IMR-90 (cell line): ENCODE results near the gene ELOVL5. TPM values are rescaled to one million over a fixed set of nuclear protein-coding genes. Genes with fewer than 3 reads are reported as not detected.

Source experiments
- ATAC-seq: fragments of 200-7000 bp; cut with Tn5 transposase; 2 replicates; pipeline ENCODE4 v1.9.1; 2020; ENCODE audit warnings: low read depth, mild to moderate bottlenecking, moderate library complexity
- BruUV-seq: library from RNA; stranded (reverse); fragments of 400-500 nt; replicated peaks from 2 replicates; lab custom pipeline; 2021; lab: Mats Ljungman, UMichigan
- CTCF ChIA-PET: fragments of 300-600 bp; formaldehyde crosslinking; extraction: SDS; loops from one replicate; lab custom pipeline; 2021; ENCODE audit warnings: antibody characterized with exemption; lab: Yijun Ruan, JAX
- POLR2A ChIA-PET: fragments of 300-600 bp; sonication (Branson Sonifier 250); formaldehyde crosslinking; loops from one replicate; lab custom pipeline; 2022; ENCODE audit warnings: antibody characterized with exemption; ENCODE audit not compliant: unreplicated experiment; lab: Charles Lee
- DNase-seq: peaks from one replicate; pipeline ENCODE4 v3.0.0; 2013
- H2AFZ ChIP-seq: replicated peaks from 2 replicates; pipeline ENCODE3; 2013; ENCODE audit warnings: low read length, mild to moderate bottlenecking; ENCODE audit not compliant: poor library complexity
- H2AK5ac ChIP-seq: 2 replicates; pipeline ENCODE4 v1.6.1; 2013; ENCODE audit warnings: low read depth, low read length, inconsistent platforms
- H2AK9ac ChIP-seq: replicated peaks from 2 replicates; pipeline ENCODE3; 2013; ENCODE audit warnings: mild to moderate bottlenecking, low read depth, low read length, moderate library complexity; ENCODE audit not compliant: poor library complexity
- H2BK120ac ChIP-seq: 2 replicates; pipeline ENCODE4 v1.6.1; 2013; ENCODE audit warnings: low read depth, low read length, inconsistent platforms
- H2BK15ac ChIP-seq: 3 replicates; pipeline ENCODE4 v1.6.1; 2013; ENCODE audit warnings: low read depth, low read length, inconsistent platforms
- H2BK20ac ChIP-seq: 2 replicates; pipeline ENCODE4 v1.6.1; 2013; ENCODE audit warnings: low read depth, mild to moderate bottlenecking, inconsistent platforms, low read length, moderate library complexity
- H2BK5ac ChIP-seq: 2 replicates; pipeline ENCODE4 v1.6.1; 2013; ENCODE audit warnings: mild to moderate bottlenecking, low read depth, low read length, inconsistent platforms; ENCODE audit not compliant: poor library complexity, severe bottlenecking
- H3K14ac ChIP-seq: replicated peaks from 2 replicates; pipeline ENCODE4 v1.6.1; 2013; ENCODE audit warnings: low read depth, low read length, inconsistent platforms
- H3K18ac ChIP-seq: 2 replicates; pipeline ENCODE4 v1.6.1; 2013; ENCODE audit warnings: low read depth, low read length, control low read depth
- H3K23ac ChIP-seq: 2 replicates; pipeline ENCODE4 v1.6.1; 2013; ENCODE audit warnings: low read depth, low read length, inconsistent platforms
- H3K27ac ChIP-seq: 2 replicates; pipeline ENCODE4 v1.5.1; 2013; ENCODE audit warnings: mild to moderate bottlenecking, control low read depth, low read length; ENCODE audit not compliant: insufficient read depth
- H3K27me3 ChIP-seq: 2 replicates; pipeline ENCODE4 v1.6.1; 2013; ENCODE audit warnings: low read length; ENCODE audit not compliant: control insufficient read depth, insufficient read depth
- H3K36me3 ChIP-seq: 2 replicates; pipeline ENCODE4 v1.6.1; 2013; ENCODE audit warnings: low read length, mixed read lengths; ENCODE audit not compliant: control insufficient read depth, insufficient read depth
- H3K4ac ChIP-seq: 2 replicates; pipeline ENCODE4 v1.6.1; 2013; ENCODE audit warnings: low read depth, low read length, inconsistent platforms
- H3K4me1 ChIP-seq: 2 replicates; pipeline ENCODE4 v1.6.1; 2013; ENCODE audit warnings: low read length, mixed read lengths; ENCODE audit not compliant: control insufficient read depth, insufficient read depth
- H3K4me2 ChIP-seq: 2 replicates; pipeline ENCODE4 v1.6.1; 2013; ENCODE audit warnings: low read depth, mild to moderate bottlenecking, control low read depth, low read length, moderate library complexity
- H3K4me3 ChIP-seq: 2 replicates; pipeline ENCODE4 v1.5.1; 2013; ENCODE audit warnings: low read depth, mild to moderate bottlenecking, control low read depth, low read length, moderate library complexity; ENCODE audit not compliant: insufficient read depth
- H3K56ac ChIP-seq: 2 replicates; pipeline ENCODE4 v1.6.1; 2013; ENCODE audit warnings: low read length, inconsistent platforms; ENCODE audit not compliant: insufficient read depth; ENCODE audit errors: extremely low read depth
- H3K79me1 ChIP-seq, 2 experiments: 2 replicates each; pipeline ENCODE4 v1.6.1; 2013; ENCODE audit warnings: low read length in 2 of 2, inconsistent platforms in 1 of 2, low read depth in 1 of 2
- H3K9ac ChIP-seq: 2 replicates; pipeline ENCODE4 v1.6.1; 2013; ENCODE audit warnings: low read depth, low read length, control low read depth
- H3K9me1 ChIP-seq: 2 replicates; pipeline ENCODE4 v1.6.1; 2013; ENCODE audit warnings: low read length, inconsistent platforms; ENCODE audit not compliant: insufficient read depth
- H3K9me3 ChIP-seq: 2 replicates; pipeline ENCODE4 v1.6.1; 2013; ENCODE audit warnings: low read length; ENCODE audit not compliant: control insufficient read depth, insufficient read depth
- H4K20me1 ChIP-seq: 2 replicates; pipeline ENCODE4 v1.6.1; 2013; ENCODE audit warnings: low read length, inconsistent platforms; ENCODE audit not compliant: insufficient read depth
- H4K5ac ChIP-seq: 2 replicates; pipeline ENCODE4 v1.6.1; 2013; ENCODE audit warnings: mild to moderate bottlenecking, low read depth, low read length, control low read depth
- H4K8ac ChIP-seq, 2 experiments: 2 replicates each; pipeline ENCODE4 v1.6.1; 2013; ENCODE audit warnings: low read depth in 2 of 2, low read length in 2 of 2, control low read depth in 1 of 2, inconsistent platforms in 1 of 2
- H4K91ac ChIP-seq: 2 replicates; pipeline ENCODE4 v1.6.1; 2013; ENCODE audit warnings: low read depth, low read length, inconsistent platforms; ENCODE audit not compliant: insufficient read depth
- BHLHE40 ChIP-seq: fragments of 150-350 bp; IDR thresholded peaks from 2 replicates; pipeline ENCODE4 v1.6.1; 2016; ENCODE audit warnings: mild to moderate bottlenecking, low read depth, low read length
- CEBPB ChIP-seq: IDR thresholded peaks from 2 replicates; pipeline ENCODE4 v1.6.1; 2012; ENCODE audit warnings: low read depth, low read length, improper control_type of control experiment
- CHD1 ChIP-seq: IDR thresholded peaks from 2 replicates; pipeline ENCODE4 v1.6.1; 2012; ENCODE audit warnings: low read depth, low read length, improper control_type of control experiment
- CTCF ChIP-seq: conservative IDR thresholded peaks from 2 replicates; pipeline ENCODE4 v1.5.1; 2012; ENCODE audit warnings: mild to moderate bottlenecking, low read depth, low read length, improper control_type of control experiment
- FOS ChIP-seq: fragments of 150-350 bp; IDR thresholded peaks from 2 replicates; pipeline ENCODE4 v1.6.1; 2016; ENCODE audit warnings: low read depth, low read length
- MAFK ChIP-seq: IDR thresholded peaks from 2 replicates; pipeline ENCODE4 v1.6.1; 2012; ENCODE audit warnings: low read depth, low read length, improper control_type of control experiment
- MXI1 ChIP-seq: IDR thresholded peaks from 2 replicates; pipeline ENCODE4 v1.6.1; 2012; ENCODE audit warnings: low read depth, mild to moderate bottlenecking, low read length, moderate library complexity, borderline replicate concordance
- POLR2A ChIP-seq: IDR thresholded peaks from 2 replicates; pipeline ENCODE4 v1.6.1; 2012; ENCODE audit warnings: mild to moderate bottlenecking, low read depth, low read length
- RAD21 ChIP-seq: IDR thresholded peaks from 2 replicates; pipeline ENCODE4 v1.6.1; 2012; ENCODE audit warnings: low read length, improper control_type of control experiment
- RCOR1 ChIP-seq: IDR thresholded peaks from 2 replicates; pipeline ENCODE4 v1.6.1; 2012; ENCODE audit warnings: mild to moderate bottlenecking, low read length, improper control_type of control experiment; ENCODE audit not compliant: insufficient replicate concordance
- RFX5 ChIP-seq: IDR thresholded peaks from 2 replicates; pipeline ENCODE4 v1.8.0; 2012; ENCODE audit warnings: low read depth, mild to moderate bottlenecking, low read length, moderate library complexity
- SMC3 ChIP-seq: fragments of 150-350 bp; IDR thresholded peaks from 2 replicates; pipeline ENCODE4 v1.6.1; 2016; ENCODE audit warnings: low read depth, mild to moderate bottlenecking, antibody characterized with exemption, low read length, moderate library complexity
- USF2 ChIP-seq: fragments of 150-350 bp; IDR thresholded peaks from 2 replicates; pipeline ENCODE4 v1.6.1; 2017; ENCODE audit warnings: mild to moderate bottlenecking, antibody characterized with exemption, low read length, low read depth
- dilution Hi-C: fragments of 300-500 bp; cut with HindIII; formaldehyde crosslinking; loops from one replicate; pipeline ENCODE4 v1.14.3; 2018; ENCODE audit warnings: low sequenced_read_pairs; ENCODE audit not compliant: unreplicated experiment
- in situ Hi-C: fragments of 300-500 bp; cut with MboI; formaldehyde crosslinking; loops from 3 replicates; pipeline ENCODE4 v1.14.3; 2019; ENCODE audit warnings: low sequenced_read_pairs, inconsistent platforms, mixed read lengths
- intact Hi-C: fragments of 100-400 bp; cut with micrococcal nuclease; formaldehyde crosslinking; loops from 2 replicates; pipeline ENCODE4 v1.10.0; 2022
- polyA plus RNA-seq, 3 experiments: library from polyadenylated mRNA; depleted of rRNA; stranded (reverse); fragments of >200 nt; gene quantifications; 2 replicates each; pipeline ENCODE4 v1.2.3, GENCODE V29; 2012; ENCODE audit warnings: low replicate concordance in 1 of 3
- total RNA-seq: library from RNA; depleted of rRNA; stranded (reverse); fragments of >200 nt; gene quantifications from 2 replicates; pipeline ENCODE4 v1.2.3, GENCODE V29; 2012

The ELOVL5 gene
- total and polyA plus RNA-seq, 2 of the 4 experiments (the other 2 are of a cell fraction), result 32.1 to 42.3 TPM

DNA sequence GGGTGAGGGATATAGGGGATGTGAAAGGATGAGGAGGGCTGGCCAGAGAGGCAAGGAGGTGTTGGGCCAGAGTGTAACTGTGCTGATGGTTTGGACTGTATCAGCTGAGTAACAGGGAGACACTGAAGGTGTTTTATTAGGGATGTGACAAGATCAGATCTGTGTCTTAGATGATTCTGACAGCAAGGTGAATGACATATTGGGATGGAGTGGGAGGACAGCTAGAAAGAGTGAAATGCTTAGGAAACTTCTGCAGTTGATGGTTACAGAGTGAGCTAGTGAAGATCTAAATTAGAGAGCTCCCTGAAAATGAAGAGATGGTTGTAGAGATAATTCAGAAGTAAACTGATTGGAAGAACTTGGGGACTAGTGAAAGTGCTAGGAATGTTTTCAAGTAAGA is 47.2 kb upstream of the ELOVL5 start:
- no peaks in the 10 kb centered on the region for H3K36me3 ChIP-seq
- H2AK5ac ChIP-seq, result no peak overlapping the region
- no peak overlapping the region for H3K56ac ChIP-seq
- H3K18ac ChIP-seq, result no peak overlapping the region
- H4K5ac ChIP-seq, result no peak overlapping the region
- H3K79me1 ChIP-seq, result no peaks in the 10 kb centered on the region; a peak in 1 of 4 replicates
- H4K8ac ChIP-seq, result no peak overlapping the region
- H2BK20ac ChIP-seq, result no peak overlapping the region
- no peaks in the 10 kb centered on the region for H3K9me1 ChIP-seq
- no peaks in the 10 kb centered on the region for H3K4me1 ChIP-seq
- H3K23ac ChIP-seq, result no peak overlapping the region
- H2BK5ac ChIP-seq, result no peak overlapping the region
- H4K91ac ChIP-seq, result no peak overlapping the region
- H2AFZ ChIP-seq, result no peak overlapping the region
- TF ChIP-seq POLR2A, result no peak
- TF ChIP-seq RFX5, result no peak
- TF ChIP-seq RCOR1, result no peak
- no peak for TF ChIP-seq RAD21
- no peak for TF ChIP-seq USF2
- no peak for TF ChIP-seq CEBPB
- no peak for TF ChIP-seq BHLHE40
- TF ChIP-seq MAFK, result no peak
- TF ChIP-seq MXI1, result no peak
- no peak for TF ChIP-seq SMC3
- no peak for TF ChIP-seq CHD1
- no peak for TF ChIP-seq CTCF
- no peak for TF ChIP-seq FOS
- no TSS peak for BruUV-seq
- H2AK9ac ChIP-seq, result no peak overlapping the region
- H3K4me2 ChIP-seq, result no peak overlapping the region
- CTCF ChIA-PET, result no interaction called here
- no peak overlapping the region for H2BK120ac ChIP-seq
- no peak overlapping the region for H3K4ac ChIP-seq
- POLR2A ChIA-PET, result no interaction called here
- H3K27ac ChIP-seq, result no peak overlapping the region
- dilution Hi-C loops, result no loop called here
- intact Hi-C loops, result no loop called here
- in situ Hi-C loops, result no loop called here
- H3K27me3 ChIP-seq, result peaks cover 7% of the 10 kb centered on the region
- no peak for DNase-seq
- no peaks in the 10 kb centered on the region for H3K9me3 ChIP-seq
- no peaks in the 10 kb centered on the region for H4K20me1 ChIP-seq
- no peak overlapping the region for H2BK15ac ChIP-seq
- ATAC-seq, result no peak
- no peak overlapping the region for H3K4me3 ChIP-seq
- no peak overlapping the region for H3K14ac ChIP-seq
- no peak overlapping the region for H3K9ac ChIP-seq
